ENCODE data around the gene MCRIP1.

The MCRIP1 gene

GRCh38 chr17:81805707-81806460, 27.2 kb downstream of the MCRIP1 start:
- DNase-seq (ENCODE audit: low read depth in 2 of 2, low spot score in 1 of 2), result no peak

DNA sequence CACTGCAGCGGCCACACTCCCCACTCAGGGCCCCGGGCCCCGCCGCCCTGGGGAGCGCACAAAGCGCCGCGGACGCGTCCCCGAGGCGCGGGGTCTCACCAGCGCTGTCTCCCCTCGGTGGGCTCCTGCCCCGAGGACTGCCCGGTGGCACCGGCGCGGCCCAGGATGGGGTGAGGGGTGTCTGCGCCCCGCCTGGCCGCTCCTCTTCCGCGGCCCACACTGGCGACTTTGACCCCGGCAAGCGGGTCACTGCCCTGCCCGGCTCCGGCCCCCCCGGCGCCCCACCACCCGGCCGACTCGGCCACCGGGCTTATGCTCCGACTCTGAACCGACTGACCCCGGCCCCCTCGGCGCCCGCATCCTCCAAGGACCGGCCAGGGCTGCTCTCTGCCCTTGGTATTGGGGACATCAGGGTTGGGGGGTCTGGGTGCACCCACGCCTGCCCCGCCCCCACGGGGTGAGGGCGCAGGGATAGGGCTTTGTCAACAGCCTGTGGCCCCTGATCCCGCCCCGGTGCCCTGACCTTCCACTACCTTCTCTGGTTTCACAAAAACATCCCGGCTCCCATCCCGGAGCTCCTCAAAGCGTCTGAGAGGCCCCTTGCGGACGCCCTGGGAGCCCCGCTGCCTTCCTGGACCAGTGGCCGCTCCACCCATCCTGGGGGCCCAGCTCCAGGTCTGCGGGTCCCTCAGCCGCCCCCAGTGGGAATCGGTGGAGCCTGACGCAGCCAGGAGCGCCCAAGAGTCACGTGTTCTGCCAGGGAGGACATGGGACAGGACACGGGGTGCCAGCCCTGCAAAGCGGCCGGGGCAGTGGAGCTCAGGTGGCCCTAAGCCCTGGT, 28.3 kb downstream of the MCRIP1 start:
- no peak for DNase-seq (ENCODE audit: low read depth in 2 of 2, low spot score in 1 of 2)

GRCh38 chr17:81803728-81804558, 29.1 kb downstream of the MCRIP1 start, which contains the start of gene GCGR:
Gene GCGR, plus strand, starts transcription at chr17:81804150. Its CDS starts 4,869 bp downstream, at chr17:81809019.
- no peak for DNase-seq (ENCODE audit: low read depth in 2 of 2, low spot score in 1 of 2)

DNA sequence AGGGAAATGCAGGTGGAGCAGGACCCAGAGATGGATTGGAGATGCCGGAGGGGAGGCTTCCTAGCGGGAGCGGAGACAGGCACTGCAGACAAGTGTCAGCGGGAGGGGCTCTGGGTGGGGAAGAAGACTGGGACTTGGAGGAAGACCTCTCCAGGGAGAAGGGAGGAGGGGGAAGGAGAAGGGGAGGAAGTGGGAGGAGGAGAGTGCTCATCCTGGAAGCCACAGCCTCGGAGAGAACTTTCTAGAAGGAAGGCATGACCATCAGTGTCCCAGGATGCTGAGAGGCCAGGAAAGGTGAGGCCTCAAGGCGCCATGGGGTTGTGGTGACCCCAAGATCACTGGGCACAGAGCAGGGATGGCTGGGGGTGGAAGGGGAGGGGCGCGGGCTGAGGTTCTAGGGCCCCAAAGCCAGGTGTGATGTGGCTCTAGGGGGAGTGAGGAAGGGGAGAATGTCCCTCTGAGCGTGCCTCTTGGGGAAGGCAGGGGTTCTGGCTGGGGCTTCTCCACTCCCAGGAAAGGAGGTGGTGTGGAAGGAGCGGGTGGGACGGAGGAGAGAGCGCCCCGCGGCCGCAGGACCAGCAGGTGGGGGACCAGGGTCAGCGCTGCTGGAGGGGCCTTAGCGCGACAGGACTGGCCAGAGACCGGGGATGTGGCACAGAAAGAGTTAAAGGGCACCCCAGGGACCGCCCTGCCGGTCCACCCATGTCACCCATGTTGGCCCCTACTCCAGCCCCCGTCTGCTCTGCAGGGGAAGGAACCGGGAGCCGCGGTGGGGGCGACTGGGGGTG, 30.0 kb downstream of the MCRIP1 start:
- DNase-seq (ENCODE audit: low read depth in 2 of 2, low spot score in 1 of 2), result no peak

DNA sequence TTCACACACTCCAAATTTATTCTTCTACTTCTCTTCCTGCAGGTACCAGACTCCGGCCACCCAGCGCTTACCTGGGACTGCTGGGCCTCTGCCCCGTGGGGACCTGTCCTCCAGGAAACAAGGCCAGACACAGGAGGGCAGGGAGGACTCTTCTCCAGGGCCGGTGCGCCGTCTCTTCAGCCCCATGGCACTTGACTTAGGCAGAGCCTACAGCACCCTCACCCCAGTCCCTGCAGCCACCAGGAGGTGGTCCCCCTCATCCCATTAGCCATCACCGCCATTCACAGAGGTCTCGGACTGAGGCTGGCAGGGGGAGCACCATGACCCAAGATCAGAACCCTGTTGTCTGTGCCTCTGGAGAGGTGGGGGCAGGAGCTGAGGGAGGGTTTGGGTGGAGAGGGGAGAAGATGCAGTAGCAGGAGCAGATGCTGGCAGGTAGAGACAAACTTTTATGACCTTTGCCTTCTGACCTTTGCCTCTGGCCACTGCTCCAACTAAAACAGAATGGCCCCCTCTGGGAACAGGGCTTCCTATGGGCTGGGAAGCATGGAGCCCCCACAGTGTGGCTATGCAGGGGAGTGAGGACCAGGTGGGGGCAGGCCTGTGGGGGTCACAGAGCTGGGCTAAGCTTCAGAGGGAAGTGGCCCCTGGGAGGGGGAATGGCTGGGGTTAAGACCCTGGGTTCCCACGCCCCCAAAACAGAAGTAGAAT, 30.9 kb downstream of the MCRIP1 start:
- no peak for DNase-seq (ENCODE audit: low read depth in 2 of 2, low spot score in 1 of 2)

DNA sequence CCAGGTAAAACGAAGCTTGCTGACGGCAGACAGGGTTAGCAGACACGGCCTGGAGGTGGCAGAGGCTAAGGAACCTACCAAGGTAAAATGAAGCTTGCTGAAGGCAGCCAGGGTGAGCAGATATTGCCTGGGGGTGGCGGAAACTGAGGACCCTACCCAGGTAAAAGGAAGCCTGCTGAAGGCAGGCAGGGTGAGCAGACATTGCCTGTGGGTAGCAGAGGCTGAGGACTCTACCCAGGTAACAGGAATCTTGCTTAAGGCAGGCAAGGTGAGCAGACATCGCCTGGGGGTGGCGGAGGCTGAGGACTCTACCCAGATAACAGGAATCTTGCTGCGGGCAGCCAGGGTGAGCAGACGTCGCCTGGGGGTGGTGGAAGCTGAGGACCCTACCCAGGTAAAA, 31.8 kb downstream of the MCRIP1 start:
- no peak for DNase-seq (ENCODE audit: low read depth in 2 of 2, low spot score in 1 of 2)

- no peak for DNase-seq (ENCODE audit: low read depth in 2 of 2, low spot score in 1 of 2)
These were observed 38.6 kb downstream of the MCRIP1 start for GRCh38 chr17:81794509-81794908.

DNA sequence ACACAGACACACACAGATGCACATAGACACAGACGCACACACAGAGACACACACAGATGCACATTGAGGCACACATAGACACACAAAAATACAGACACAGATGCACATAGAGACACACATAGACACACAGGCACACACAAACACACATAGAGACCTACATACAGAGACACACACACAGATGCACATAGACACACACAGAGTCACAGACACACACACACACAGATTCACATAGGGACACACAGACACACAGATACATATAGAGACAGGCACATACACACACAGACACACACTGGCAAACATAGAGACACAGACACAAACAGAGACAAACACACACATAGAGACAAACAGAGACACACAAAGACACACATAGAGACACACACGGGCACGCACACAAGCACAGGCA, 39.0 kb downstream of the MCRIP1 start:
- no peak for DNase-seq (ENCODE audit: low read depth in 2 of 2, low spot score in 1 of 2)

DNA sequence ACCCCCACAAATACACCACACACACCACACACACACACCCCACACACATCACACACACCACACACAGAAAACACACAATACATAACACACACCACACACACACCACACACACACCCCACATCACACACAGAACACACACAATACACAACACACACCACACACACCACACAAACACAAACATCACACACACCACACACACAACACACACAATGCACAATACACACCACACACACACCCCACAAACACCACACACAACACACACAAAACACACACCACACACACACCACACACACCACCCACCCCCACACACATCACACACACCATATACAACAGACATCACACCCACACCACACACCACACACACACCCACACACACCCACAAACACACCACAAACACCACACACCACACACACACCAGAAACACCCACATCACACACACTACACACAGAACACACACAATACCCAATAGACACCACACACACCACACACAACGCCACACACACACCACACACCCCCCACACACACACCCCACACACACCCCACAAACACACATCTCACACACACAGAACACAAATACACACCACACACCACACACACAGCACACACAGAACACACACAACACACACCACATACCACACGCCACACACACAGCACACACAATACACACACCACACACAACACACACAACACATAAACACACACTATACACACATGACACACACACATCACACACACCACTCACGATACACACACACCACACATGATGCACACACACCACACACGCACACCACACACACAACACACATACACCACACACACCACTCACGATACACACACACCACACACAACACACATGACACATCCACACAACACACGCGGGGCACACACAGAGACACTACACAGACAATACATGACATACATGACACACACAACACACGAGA, 40.1 kb downstream of the MCRIP1 start:
- no peak for DNase-seq (ENCODE audit: low read depth in 2 of 2, low spot score in 1 of 2)
